Stomach (tissue), 4 donors: ENCODE measurements around the gene RNF135.
"Not testable (repeated sequence)": the region's sequence is repeated elsewhere in the genome, so short reads cannot be mapped to it uniquely, and the experiment has no call there.

Experiments
- POLR2AphosphoS5 ChIP-seq, 3 donors: sonication (generic); formaldehyde crosslinking; IDR thresholded peaks; one replicate each; pipeline ENCODE4 v1.6.1; 2016; ENCODE audit warnings: antibody characterized with exemption in 3 of 3
- TF ChIP-seq, protein P1 (sequence below), 7 experiments: fragments of 450-650 bp in 4 of 7; fragments of 200-600 bp in 3 of 7; sonication (generic) in 3 of 7; IDR thresholded peaks; one replicate each; pipeline ENCODE4 v1.5.1; 2016 to 2019; ENCODE audit warnings: antibody characterized with exemption in 7 of 7, control low read depth in 2 of 7, mild to moderate bottlenecking in 1 of 7

DNA sequence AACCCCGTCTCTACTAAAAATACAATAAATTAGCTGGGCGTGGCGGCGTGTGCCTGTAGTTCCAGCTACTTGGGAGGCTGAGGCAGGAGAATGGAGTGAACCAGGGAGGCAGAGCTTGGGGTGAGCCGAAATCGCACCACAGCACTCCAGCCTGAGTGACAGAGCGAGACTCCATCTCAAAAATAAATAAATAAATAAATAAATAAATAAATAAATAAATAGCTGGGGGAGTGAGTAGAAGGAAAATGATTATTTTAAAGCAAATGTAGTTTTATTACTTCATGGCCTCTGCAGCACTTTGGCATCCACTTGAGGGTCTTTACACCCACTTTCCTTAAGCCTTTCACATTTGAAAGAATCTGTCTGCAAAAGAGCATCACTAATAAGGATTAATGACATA lies 70.0 kb downstream of the RNF135 start:
- TF ChIP-seq, protein P1, sequence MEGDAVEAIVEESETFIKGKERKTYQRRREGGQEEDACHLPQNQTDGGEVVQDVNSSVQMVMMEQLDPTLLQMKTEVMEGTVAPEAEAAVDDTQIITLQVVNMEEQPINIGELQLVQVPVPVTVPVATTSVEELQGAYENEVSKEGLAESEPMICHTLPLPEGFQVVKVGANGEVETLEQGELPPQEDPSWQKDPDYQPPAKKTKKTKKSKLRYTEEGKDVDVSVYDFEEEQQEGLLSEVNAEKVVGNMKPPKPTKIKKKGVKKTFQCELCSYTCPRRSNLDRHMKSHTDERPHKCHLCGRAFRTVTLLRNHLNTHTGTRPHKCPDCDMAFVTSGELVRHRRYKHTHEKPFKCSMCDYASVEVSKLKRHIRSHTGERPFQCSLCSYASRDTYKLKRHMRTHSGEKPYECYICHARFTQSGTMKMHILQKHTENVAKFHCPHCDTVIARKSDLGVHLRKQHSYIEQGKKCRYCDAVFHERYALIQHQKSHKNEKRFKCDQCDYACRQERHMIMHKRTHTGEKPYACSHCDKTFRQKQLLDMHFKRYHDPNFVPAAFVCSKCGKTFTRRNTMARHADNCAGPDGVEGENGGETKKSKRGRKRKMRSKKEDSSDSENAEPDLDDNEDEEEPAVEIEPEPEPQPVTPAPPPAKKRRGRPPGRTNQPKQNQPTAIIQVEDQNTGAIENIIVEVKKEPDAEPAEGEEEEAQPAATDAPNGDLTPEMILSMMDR (IDR thresholded peaks at IDR 0.05) = not testable (repeated sequence)
- TF ChIP-seq POLR2AphosphoS5 (IDR thresholded peaks at IDR 0.05) = not testable (repeated sequence)
